ENCODE results near the gene MLLT6. TPM values are rescaled to one million over a fixed set of nuclear protein-coding genes. Genes with fewer than 3 reads are reported as not detected.
A peak's percentile ranks its signal among the peaks of the same experiment; 100 is the strongest.

The MLLT6 gene
- total and polyA plus RNA-seq, 4 donors, result 18.4 to 94.1 (median 61.8) TPM

- H3K36me3 ChIP-seq (ENCODE audit: control insufficient read depth, insufficient read depth, low read length), result peaks cover 39% of the 10 kb centered on the region
- DNase-seq (ENCODE audit: low read depth in 4 of 6, low spot score in 6 of 6), result peak in 1 of 6 donors; percentile 47
- 6% methylated on average over 12 of the region's 20 CpGs for WGBS (ENCODE audit: insufficient coverage)
- peak overlapping the region; percentile 81 for H3K4me3 ChIP-seq (ENCODE audit: low read depth, low read length)
- H3K9me3 ChIP-seq (ENCODE audit: control insufficient read depth, insufficient read depth, low read length), result no peaks in the 10 kb centered on the region
- H3K27ac ChIP-seq (ENCODE audit: low read depth, low read length), result peak overlapping the region; percentile 61
- peaks cover 50% of the 10 kb centered on the region for H3K4me1 ChIP-seq (ENCODE audit: control insufficient read depth, insufficient read depth, low read length)
- peaks cover 19% of the 10 kb centered on the region for H3K27me3 ChIP-seq (ENCODE audit: control insufficient read depth, insufficient read depth, low read length)
Measured at GRCh38 chr17:38706505-38707216, 1.6 kb downstream of the MLLT6 start.

- H3K27me3 ChIP-seq (ENCODE audit: control insufficient read depth, insufficient read depth, low read length), result peaks cover 14% of the 10 kb centered on the region
- no peak overlapping the region for H3K27ac ChIP-seq (ENCODE audit: low read depth, low read length)
- no peak overlapping the region for H3K4me3 ChIP-seq (ENCODE audit: low read depth, low read length)
- peaks cover 50% of the 10 kb centered on the region for H3K36me3 ChIP-seq (ENCODE audit: control insufficient read depth, insufficient read depth, low read length)
- no peak for DNase-seq (ENCODE audit: low read depth in 4 of 6, low spot score in 6 of 6)
- 78% methylated on average over 13 of the region's 21 CpGs for WGBS (ENCODE audit: insufficient coverage)
- peaks cover 41% of the 10 kb centered on the region for H3K4me1 ChIP-seq (ENCODE audit: control insufficient read depth, insufficient read depth, low read length)
- no peaks in the 10 kb centered on the region for H3K9me3 ChIP-seq (ENCODE audit: control insufficient read depth, insufficient read depth, low read length)
Measured at GRCh38 chr17:38707678-38708351, 2.7 kb downstream of the MLLT6 start.

- Histone ChIP-seq H3K4me3 (ENCODE audit: low read depth, low read length) (no peak overlapping the region), H3K4me1 (ENCODE audit: control insufficient read depth, insufficient read depth, low read length) (peaks cover 26% of the 10 kb centered on the region), H3K27me3 (ENCODE audit: control insufficient read depth, insufficient read depth, low read length) (no peaks in the 10 kb centered on the region), H3K36me3 (ENCODE audit: control insufficient read depth, insufficient read depth, low read length) (peaks cover 65% of the 10 kb centered on the region), H3K27ac (ENCODE audit: low read depth, low read length) (no peak overlapping the region), H3K9me3 (ENCODE audit: control insufficient read depth, insufficient read depth, low read length) (no peaks in the 10 kb centered on the region)
- no peak for DNase-seq (ENCODE audit: low read depth in 4 of 6, low spot score in 6 of 6)
- 89% methylated on average over 17 of the region's 18 CpGs for WGBS (ENCODE audit: insufficient coverage)
Measured at GRCh38 chr17:38709104-38709820, 4.2 kb downstream of the MLLT6 start.

- H3K4me1 ChIP-seq (ENCODE audit: control insufficient read depth, insufficient read depth, low read length), result peaks cover 20% of the 10 kb centered on the region
- 70% methylated on average over 11 of the region's 13 CpGs for WGBS (ENCODE audit: insufficient coverage)
Measured at GRCh38 chr17:38709864-38710603, 5.0 kb downstream of the MLLT6 start.

GRCh38 chr17:38710604-38710962 is 5.5 kb downstream of the MLLT6 start:
- Histone ChIP-seq H3K4me3 (ENCODE audit: low read depth, low read length) (no peak overlapping the region), H3K36me3 (ENCODE audit: control insufficient read depth, insufficient read depth, low read length) (peaks cover 77% of the 10 kb centered on the region), H3K4me1 (ENCODE audit: control insufficient read depth, insufficient read depth, low read length) (peaks cover 20% of the 10 kb centered on the region), H3K27ac (ENCODE audit: low read depth, low read length) (no peak overlapping the region), H3K27me3 (ENCODE audit: control insufficient read depth, insufficient read depth, low read length) (no peaks in the 10 kb centered on the region), H3K9me3 (ENCODE audit: control insufficient read depth, insufficient read depth, low read length) (no peaks in the 10 kb centered on the region)
- DNase-seq (ENCODE audit: low read depth in 4 of 6, low spot score in 6 of 6), result no peak
- WGBS (ENCODE audit: insufficient coverage), result 94% methylated on average over 3 of the region's 3 CpGs

More at GRCh38 chr17:38709864-38710603, 5.0 kb downstream of the MLLT6 start:
- H3K36me3 ChIP-seq (ENCODE audit: control insufficient read depth, insufficient read depth, low read length), result peaks cover 71% of the 10 kb centered on the region
- no peak overlapping the region for H3K4me3 ChIP-seq (ENCODE audit: low read depth, low read length)
- H3K27ac ChIP-seq (ENCODE audit: low read depth, low read length), result no peak overlapping the region
- H3K27me3 ChIP-seq (ENCODE audit: control insufficient read depth, insufficient read depth, low read length), result no peaks in the 10 kb centered on the region
- H3K9me3 ChIP-seq (ENCODE audit: control insufficient read depth, insufficient read depth, low read length), result no peaks in the 10 kb centered on the region
- DNase-seq (ENCODE audit: low read depth in 4 of 6, low spot score in 6 of 6), result no peak

GRCh38 chr17:38710985-38711384 is 5.9 kb downstream of the MLLT6 start:
- 58% methylated on average over 4 of the region's 5 CpGs for WGBS (ENCODE audit: insufficient coverage)
- Histone ChIP-seq H3K27me3 (ENCODE audit: control insufficient read depth, insufficient read depth, low read length) (no peaks in the 10 kb centered on the region), H3K27ac (ENCODE audit: low read depth, low read length) (no peak overlapping the region), H3K4me1 (ENCODE audit: control insufficient read depth, insufficient read depth, low read length) (peaks cover 18% of the 10 kb centered on the region), H3K9me3 (ENCODE audit: control insufficient read depth, insufficient read depth, low read length) (no peaks in the 10 kb centered on the region), H3K4me3 (ENCODE audit: low read depth, low read length) (no peak overlapping the region), H3K36me3 (ENCODE audit: control insufficient read depth, insufficient read depth, low read length) (peaks cover 81% of the 10 kb centered on the region)
- DNase-seq (ENCODE audit: low read depth in 4 of 6, low spot score in 6 of 6), result no peak

- Histone ChIP-seq H3K27ac (ENCODE audit: low read depth, low read length) (no peak overlapping the region), H3K9me3 (ENCODE audit: control insufficient read depth, insufficient read depth, low read length) (no peaks in the 10 kb centered on the region), H3K4me1 (ENCODE audit: control insufficient read depth, insufficient read depth, low read length) (peaks cover 8% of the 10 kb centered on the region), H3K4me3 (ENCODE audit: low read depth, low read length) (no peak overlapping the region), H3K36me3 (ENCODE audit: control insufficient read depth, insufficient read depth, low read length) (peaks cover 91% of the 10 kb centered on the region), H3K27me3 (ENCODE audit: control insufficient read depth, insufficient read depth, low read length) (no peaks in the 10 kb centered on the region)
- no peak for DNase-seq (ENCODE audit: low read depth in 4 of 6, low spot score in 6 of 6)
- 80% methylated on average over 22 of the region's 26 CpGs for WGBS (ENCODE audit: insufficient coverage)
Measured at GRCh38 chr17:38711792-38712571, 6.9 kb downstream of the MLLT6 start.

- peaks cover 91% of the 10 kb centered on the region for H3K36me3 ChIP-seq (ENCODE audit: control insufficient read depth, insufficient read depth, low read length)
- no peak overlapping the region for H3K27ac ChIP-seq (ENCODE audit: low read depth, low read length)
- H3K4me1 ChIP-seq (ENCODE audit: control insufficient read depth, insufficient read depth, low read length), result peaks cover 2% of the 10 kb centered on the region
- 90% methylated on average over 2 of the region's 10 CpGs for WGBS (ENCODE audit: insufficient coverage)
- no peaks in the 10 kb centered on the region for H3K9me3 ChIP-seq (ENCODE audit: control insufficient read depth, insufficient read depth, low read length)
- no peak for DNase-seq (ENCODE audit: low read depth in 4 of 6, low spot score in 6 of 6)
- H3K4me3 ChIP-seq (ENCODE audit: low read depth, low read length), result no peak overlapping the region
- H3K27me3 ChIP-seq (ENCODE audit: control insufficient read depth, insufficient read depth, low read length), result no peaks in the 10 kb centered on the region
Measured at GRCh38 chr17:38712593-38712992, 7.5 kb downstream of the MLLT6 start.

Data from spinal cord (tissue), 10 donors.